Fibroblast of gingiva (primary cell): ENCODE data around the gene ATP1A2.

Experiments
- DNase-seq: peaks from one replicate; pipeline ENCODE4 v3.0.0-alpha.2; 2011; ENCODE audit warnings: low read depth

Gene ATP1A2

DNA sequence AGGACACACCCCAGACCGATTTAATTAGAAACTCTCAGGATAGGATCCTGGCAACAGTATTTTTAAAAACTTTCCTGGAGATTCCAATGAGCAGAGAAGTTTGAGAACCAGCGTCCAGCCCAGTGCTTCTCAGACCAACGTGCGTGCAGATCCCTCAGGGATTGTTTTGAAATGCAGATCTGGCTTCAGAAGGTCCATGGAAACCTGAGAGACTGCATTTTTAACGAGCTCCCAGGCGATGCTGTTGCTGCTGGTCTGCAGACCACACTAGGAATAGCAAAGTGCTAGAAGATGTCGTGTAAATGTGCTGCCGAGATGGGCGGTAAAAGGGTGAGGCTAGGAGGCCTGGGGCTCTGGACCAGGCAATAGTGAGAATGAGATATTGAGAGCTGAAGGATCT lies 56.4 kb downstream of the ATP1A2 start:
- no peak for DNase-seq

DNA sequence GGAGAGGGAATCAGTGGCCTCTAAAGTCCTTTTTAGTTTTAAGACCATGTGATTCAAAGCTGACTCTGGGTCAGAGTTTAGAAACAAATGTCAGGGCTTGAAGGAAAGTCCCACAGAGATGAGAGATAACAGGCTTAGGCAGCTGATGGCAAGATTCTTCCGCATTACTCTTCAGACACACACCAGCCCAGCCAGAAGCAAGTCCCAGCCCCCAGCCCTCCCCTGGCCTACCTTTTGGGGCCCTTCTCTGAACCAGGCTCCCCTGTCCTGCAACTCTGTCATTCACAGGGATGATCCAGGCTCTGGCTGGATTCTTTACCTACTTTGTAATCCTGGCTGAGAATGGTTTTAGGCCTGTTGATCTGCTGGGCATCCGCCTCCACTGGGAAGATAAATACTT lies 61.7 kb downstream of the ATP1A2 start:
- DNase-seq = no peak

DNA sequence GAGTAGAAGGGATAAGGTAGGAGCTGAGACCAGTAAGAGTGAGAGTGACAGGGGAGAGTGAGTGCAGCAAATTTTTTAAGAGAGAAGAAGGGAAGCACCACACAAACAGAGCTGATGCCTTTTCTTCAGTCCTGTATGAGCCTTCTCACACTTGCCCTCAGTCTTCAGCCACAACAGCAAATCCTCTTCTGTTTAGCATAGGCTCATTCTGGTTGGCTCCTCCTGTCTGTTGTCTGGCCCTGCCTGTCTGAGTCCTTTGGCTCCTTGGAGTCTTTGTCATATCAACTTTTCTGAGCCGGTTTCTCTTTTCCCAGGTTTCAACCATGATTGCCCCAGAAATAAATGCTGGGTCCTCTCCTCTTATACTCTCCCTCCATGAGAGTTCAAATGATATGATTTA lies 62.1 kb downstream of the ATP1A2 start:
- DNase-seq = no peak

DNA sequence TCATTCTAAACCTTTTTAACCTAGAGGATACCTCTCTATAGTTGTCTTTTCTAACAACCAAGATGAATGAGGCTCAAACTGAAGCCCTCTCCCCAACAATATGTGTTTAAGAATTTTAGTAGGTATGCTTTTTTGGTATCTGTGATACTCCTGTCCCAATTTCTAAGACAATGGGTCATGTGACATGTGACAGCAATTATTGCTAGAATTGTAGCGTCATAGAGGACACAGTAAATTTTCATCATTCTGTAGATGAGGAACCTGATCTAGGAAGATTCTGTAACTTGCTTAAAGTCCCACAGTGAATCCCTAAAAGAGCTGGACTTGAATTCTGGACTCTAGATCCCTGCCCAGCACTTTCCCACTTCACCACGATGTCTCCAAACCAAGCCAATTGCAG lies 63.2 kb downstream of the ATP1A2 start:
- no peak for DNase-seq

DNA sequence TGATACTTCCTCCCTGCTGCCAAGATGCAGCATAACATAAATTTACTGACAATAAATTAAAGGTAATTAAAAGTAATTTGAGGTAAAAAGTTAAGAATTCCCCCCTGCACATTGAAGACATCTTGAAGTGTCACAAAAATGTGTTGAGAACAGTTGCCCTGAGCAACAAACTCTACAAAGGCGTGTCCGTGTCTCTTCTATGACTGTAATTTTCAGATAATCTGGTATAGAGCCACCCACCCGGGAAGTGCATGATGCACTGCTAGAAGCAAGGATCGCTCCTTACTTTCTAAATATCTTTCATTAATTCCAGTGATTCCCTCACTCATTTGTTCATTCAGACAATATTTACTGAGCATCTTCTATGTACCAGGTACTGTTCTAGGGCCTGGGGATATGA lies 63.8 kb downstream of the ATP1A2 start:
- no peak for DNase-seq

DNA sequence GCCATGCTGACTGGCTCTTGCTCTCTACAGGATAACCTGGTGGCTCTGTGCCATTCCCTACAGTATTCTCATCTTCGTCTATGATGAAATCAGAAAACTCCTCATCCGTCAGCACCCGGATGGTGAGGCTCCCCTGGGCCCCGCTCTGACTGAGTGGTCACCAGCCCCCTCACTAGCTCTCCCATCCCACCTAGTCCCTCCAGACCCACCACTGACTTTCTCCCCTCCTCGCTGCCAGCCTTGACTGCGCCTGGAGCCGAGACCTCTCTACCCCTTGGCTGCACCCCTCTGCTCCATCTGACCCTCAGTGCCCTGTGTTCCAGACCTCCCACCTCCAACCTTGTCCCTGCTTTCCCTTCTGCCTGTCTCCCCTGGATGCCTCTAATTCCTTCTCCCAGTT lies 70.7 kb downstream of the ATP1A2 start:
- no peak for DNase-seq

DNA sequence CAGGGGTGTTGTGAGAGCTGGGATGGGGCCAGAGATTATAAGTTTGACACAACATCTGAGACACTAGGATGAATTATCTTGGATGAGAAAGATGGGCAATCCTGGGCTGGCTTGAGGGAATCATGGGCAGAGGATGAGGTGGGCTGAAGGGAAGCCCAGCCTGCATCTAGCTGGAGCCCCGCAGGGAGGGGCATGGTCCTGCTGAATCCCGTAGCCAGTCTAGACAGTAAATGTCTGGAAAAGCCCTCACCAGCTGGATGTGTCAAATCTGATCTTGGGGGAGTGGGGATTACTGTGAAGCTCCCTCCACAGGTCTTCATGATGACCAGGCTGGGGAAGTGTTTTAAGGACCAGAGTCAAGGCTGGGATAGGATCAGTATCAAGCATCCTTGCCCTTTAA lies 71.2 kb downstream of the ATP1A2 start:
- no peak for DNase-seq

DNA sequence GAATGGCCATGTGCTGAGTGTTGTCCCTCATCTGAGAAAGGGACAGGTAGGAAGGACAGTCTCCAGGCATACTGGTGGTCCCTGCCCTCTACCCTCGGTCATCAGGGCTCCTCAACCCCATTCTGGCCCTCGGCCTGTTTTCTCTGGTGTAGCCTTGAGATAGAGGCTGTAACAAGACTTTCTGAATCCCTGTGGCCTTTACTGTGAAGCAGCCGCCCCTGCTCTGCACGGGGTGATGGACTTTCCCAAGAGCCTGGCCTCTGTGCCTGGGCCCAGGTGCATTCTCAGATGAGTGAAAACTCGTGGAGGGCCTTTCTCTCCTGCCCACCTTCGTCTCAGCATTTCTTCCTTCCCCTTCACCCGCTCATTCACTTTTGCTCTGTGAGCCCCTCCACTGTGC lies 71.8 kb downstream of the ATP1A2 start:
- DNase-seq = no peak

DNA sequence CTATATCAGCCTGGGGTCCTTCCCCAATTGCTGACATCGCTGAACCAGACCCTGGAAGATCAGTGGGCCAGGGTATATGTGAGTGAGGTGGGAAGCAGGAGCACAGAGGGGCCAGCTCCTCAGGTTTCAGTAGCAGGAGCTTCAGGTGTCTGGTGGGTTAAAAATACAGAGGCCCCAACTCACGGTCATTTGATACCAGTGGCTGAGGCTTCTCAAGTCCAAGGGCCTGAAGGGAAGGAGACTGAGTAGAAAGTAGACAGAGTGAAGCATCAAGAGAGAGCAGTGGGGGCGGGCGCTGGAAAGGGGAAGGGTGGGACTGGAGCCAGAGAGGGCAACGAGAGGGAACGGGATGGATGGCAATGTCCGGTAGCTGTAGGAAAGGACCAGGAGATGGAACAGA lies 72.8 kb downstream of the ATP1A2 start:
- no peak for DNase-seq

DNA sequence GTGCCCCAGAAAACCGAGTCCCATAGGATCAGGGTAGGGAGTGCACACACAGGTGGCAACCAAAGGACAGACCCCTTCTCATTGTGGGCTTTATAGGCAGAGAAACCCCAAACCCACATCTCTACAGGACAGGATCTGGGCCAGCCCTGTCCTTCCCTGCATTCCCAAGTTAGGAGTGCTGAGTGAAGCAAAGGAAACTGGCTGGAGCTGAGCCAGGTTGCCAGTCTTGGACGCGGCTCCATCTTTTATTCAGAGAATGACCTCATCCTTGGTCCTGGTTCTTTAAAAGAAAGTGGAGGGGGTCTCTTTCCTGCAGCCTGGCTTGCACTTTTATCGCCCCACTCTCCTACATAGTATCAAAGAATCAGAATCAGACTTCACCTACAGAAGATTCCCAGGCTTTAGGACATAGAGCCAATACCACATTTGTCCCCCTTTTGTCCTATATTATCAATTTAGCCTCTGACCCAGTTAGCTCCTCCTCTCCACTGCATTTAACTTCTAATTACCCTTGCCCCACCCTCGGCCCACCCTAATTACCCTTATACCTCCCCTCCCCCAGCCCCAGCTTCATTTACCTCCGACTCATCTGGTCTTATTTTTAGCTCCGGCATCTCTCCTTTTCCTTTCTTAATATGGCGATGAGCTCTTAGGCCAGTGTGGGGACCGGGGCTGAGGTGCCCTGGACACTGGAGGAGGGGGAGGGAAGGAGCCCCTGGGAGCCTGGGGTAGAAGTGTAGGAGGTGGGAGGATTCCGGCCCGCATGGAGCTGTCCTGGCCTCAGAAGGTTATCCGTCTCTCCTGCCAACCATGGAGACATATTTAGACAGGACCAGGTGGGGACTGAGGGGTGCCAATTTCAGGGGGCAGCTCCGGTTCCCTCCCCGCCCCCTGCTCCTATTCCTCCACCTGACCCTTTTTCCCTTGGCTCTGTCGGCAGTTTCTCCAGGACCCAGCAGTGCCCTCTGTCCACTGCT lies 74.4 kb downstream of the ATP1A2 start, which contains the start of gene CASQ1:
TSS of gene CASQ1 (plus strand) at position 927 of the 977 bp plus-strand sequence. CDS start 177 bp downstream, outside the sequence.
- no peak for DNase-seq

DNA sequence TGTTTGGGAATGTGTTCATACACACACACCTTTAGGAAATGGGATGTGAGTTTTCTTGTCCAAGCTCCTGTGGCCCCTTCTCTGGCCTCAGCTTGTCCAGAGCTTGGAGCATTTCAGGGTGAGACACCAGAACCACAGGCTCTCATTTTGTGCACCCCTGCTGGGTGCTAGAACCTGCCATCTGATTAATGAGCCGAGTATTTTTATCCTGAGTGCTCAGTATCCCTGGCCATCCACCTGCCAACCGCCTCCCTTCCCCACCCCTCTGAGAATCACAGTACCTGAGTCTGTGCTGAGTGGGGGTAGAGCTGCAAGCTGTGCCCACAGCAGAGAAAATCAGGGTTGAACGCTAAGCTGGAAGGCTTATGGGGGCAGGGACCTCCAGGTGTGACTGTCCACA lies 76.2 kb downstream of the ATP1A2 start:
- no peak for DNase-seq

DNA sequence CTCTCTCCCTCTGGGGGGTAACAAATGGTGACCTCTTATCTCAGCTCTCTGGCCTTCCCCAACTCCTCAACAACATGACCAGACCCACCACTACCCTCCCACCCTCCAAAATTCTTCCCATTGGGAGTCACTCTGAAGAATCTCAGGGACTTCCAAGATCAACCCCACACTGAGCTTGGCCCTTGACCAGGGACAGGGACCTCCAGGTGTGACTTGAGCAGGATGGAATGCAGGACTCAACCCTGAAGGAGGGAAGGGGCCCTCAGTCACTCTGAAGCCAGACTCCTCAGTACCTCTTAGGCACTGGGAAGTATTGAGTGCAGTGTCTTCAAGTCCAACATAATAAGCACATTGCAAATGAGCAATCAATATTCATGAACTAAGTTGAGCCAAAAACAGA lies 76.7 kb downstream of the ATP1A2 start:
- no peak for DNase-seq
